ENCODE results near the gene POLR2B.
"Not testable (repeated sequence)": the region's sequence is repeated elsewhere in the genome, so short reads cannot be mapped to it uniquely, and the experiment has no call there.

POLR2B gene

GRCh38 chr4:56986952-56987351 lies 8.3 kb downstream of the POLR2B start:
- DNase-seq (ENCODE audit: low spot score) = no peak

GRCh38 chr4:56990109-56990905 lies 11.6 kb downstream of the POLR2B start:
- no peak for DNase-seq (ENCODE audit: low spot score)

DNA sequence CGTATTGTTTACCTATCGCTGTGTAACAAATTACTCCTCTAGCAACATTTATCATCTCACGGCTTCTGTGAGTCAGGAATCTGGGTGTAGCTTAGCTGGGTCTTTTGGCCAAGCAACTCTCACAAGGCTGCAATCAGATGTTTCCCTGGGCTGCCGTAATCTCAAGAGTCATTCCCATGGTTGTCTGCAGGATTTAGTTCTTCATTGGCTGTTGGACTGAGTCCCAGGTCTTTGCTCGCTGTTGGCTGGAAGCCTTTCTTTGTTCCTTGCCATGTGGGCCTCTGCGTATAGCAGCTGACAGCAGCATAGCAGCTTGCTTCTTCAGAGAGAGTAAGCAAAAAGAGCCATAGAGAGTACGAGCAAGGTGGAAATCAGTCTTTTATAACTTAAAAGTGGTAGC lies 16.8 kb downstream of the POLR2B start:
- DNase-seq (ENCODE audit: low spot score) = peak; percentile 81

DNA sequence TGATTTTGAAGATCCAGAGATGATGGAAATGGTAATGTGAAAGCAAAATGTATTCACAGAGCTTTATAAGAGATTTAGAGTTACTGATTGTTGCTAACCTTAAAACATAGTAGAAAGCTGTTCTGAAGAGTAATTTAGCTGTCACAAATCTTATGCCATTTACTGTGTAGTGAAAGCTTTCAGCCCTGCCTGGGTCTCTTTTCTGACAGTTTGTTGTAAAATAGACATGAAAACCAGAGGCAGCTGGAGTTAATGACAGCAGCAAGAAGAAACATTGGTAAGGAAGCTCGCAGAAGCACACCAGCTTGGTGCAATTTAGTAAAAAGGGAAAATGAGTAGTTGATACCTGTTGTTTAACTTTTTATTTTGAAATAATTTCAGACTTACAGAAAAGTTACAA lies 21.1 kb downstream of the POLR2B start:
- no peak for DNase-seq (ENCODE audit: low spot score)

GRCh38 chr4:57013543-57014120 lies 34.9 kb downstream of the POLR2B start:
- DNase-seq (ENCODE audit: low spot score) = no peak

DNA sequence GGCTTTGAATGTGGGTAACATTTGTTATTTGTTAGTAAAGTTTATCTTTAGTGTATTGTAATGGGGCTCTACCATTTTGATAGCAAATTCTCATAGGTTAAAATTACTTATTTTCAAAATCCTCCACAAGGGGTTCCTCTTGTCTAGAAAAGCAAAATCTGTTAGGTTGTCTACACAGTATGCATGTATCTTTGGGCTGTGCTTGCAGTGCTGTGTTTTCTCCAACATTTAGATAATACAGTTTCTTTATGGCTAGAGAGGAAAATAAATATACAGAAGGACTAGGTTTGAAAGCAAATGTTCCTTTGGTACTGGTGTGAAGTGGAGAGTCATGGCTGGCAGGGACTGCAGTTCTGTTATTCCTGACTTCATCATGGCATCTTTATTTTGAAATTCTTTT lies 40.3 kb downstream of the POLR2B start:
- DNase-seq (ENCODE audit: low spot score) = no peak

GRCh38 chr4:57020467-57021101 lies 41.9 kb downstream of the POLR2B start:
- peak; percentile 57 for DNase-seq (ENCODE audit: low spot score)

- peak; percentile 65 for DNase-seq (ENCODE audit: low spot score)
Observed at GRCh38 chr4:57023104-57023503, 44.4 kb downstream of the POLR2B start.

GRCh38 chr4:57034520-57034919 lies 55.8 kb downstream of the POLR2B start:
- no peak for DNase-seq (ENCODE audit: low spot score)

DNA sequence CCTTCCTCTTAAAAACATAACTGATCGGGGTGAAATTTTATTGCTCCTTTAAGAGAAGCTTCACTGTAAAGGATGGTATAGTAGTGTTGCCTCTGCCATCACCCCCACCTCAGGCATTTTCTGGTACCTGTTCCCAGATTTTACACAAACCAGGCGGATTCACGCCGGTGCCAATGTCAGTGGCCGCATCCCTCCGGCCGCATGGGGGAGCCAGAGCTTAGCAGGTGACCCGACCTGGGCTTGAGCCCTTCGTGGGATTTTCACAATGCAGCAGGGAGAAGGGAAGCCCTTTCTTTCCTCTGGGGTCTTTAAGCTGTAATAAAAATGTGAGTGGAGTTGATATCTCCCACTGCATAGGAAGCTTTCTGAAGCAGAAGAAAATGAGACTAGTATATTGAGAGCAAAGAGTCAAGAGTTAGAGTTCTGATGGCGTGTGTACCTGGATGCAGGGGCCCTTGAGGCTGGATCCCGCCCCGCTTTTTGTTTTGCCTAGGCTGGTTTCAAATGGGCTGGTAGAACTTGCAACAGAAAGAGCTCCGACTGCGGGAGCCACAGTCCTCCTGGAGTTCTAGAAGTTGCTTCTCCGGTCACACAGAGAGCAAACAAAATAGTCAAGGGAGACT lies 59.4 kb downstream of the POLR2B start:
- DNase-seq (ENCODE audit: low spot score) = peak; percentile 57

DNA sequence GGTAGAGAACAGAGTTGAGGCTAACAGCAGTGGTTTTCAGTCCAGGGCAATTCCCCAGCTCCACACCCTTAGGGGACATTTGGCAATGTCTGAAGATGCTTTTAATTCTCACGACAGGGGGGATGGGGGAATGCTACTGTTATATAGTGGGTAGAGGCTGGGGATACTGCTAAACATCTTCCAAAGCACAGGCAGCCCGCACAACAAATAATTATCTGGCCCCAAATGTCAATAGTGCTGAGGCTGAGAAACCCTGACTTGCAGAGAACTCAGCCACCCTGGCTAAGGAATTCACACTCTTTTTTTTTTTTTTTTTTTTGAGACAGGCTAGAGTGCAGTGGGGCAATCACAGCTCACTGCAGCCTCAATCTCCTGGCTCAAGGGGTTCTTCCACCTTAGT lies 60.6 kb downstream of the POLR2B start:
- DNase-seq (ENCODE audit: low spot score) = no peak

- DNase-seq (ENCODE audit: low spot score) = no peak
Observed at GRCh38 chr4:57040510-57040909, 61.8 kb downstream of the POLR2B start.

- DNase-seq (ENCODE audit: low spot score) = no peak
Observed at GRCh38 chr4:57041020-57041419, 62.3 kb downstream of the POLR2B start.

DNA sequence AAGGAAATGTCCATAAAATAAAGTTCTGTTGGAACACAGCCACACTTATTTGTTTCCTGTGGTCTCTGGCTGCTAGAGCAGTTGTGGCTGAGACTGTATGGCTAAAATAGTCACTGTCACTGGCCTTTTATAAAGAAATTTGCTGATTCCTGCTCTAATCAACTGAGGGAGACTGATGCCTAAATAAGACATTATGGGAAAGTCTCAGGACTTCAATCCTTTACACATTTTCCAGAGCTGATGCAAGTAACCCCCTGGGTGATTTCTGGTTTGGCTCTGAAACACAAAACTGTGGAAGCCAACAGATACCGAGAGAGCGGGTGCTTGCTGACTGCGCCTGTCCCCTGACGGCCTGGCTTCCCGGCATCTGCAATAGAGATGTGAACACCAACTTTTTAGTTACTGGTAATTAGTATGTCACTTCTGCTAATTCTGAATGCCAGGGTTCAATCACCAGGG lies 64.0 kb downstream of the POLR2B start:
- peak; percentile 27 for DNase-seq (ENCODE audit: low spot score)

GRCh38 chr4:57043347-57044251 lies 64.9 kb downstream of the POLR2B start:
- peak; percentile 72 for DNase-seq (ENCODE audit: low spot score)

GRCh38 chr4:57044279-57044678 lies 65.6 kb downstream of the POLR2B start:
- peak; percentile 29 for DNase-seq (ENCODE audit: low spot score)

- DNase-seq (ENCODE audit: low spot score) = no peak
Observed at GRCh38 chr4:57044996-57045395, 66.3 kb downstream of the POLR2B start.

- DNase-seq (ENCODE audit: low spot score) = not testable (repeated sequence)
Observed at GRCh38 chr4:57047046-57047445, 68.3 kb downstream of the POLR2B start.

GRCh38 chr4:57048590-57049304 lies 70.1 kb downstream of the POLR2B start:
- no peak for DNase-seq (ENCODE audit: low spot score)

DNA sequence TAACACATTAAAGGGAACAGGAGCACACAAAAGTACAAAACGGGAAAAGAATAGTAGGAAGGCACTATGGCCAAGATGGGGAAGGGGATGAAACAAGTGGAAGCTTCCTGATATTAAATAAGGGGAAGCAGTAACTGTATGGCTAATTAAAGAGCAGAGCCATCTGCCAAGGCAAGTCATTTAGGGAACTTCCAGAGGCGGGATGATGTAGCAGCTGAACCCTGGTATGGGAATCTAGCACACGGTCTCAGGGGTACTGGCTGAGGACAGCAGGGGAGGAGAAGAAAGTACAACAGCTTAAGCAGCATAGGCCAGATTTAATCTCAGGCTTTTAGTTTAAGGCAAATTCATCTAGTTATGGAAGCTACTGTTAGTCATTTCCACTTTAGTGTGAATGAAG lies 72.4 kb downstream of the POLR2B start:
- no peak for DNase-seq (ENCODE audit: low spot score)

DNA sequence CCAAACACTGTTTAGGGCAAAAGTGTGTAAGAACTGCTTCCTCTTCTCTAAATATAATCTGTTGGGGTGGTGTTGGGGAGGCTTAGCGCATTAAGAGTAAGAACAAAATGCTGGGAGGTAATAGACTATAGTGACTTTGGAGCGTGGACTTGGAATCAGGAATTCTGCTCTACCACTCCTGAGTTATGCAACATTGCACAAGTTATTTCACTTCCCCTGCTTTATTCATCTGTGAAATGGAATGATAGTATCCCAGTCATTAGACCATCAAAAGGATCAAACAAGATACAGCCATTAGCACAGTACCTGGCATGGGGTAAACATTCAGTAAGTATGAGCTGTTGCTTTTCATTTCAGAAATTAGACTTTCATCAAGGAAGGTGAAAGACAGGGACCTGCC lies 72.8 kb downstream of the POLR2B start:
- DNase-seq (ENCODE audit: low spot score) = no peak

Data from AG20443 (cell line).